AG09319 (cell line): ENCODE data around the gene PAQR7.

Experiments
- DNase-seq: peaks from one replicate; pipeline ENCODE4 v3.0.0-alpha.2; 2010; ENCODE audit warnings: low read depth; ENCODE audit errors: extremely low read depth
- CTCF ChIP-seq: IDR thresholded peaks from 2 replicates; pipeline ENCODE4 v1.5.1; 2011; ENCODE audit warnings: low read depth, mild to moderate bottlenecking, inconsistent platforms, low read length, moderate library complexity

The PAQR7 gene

DNA sequence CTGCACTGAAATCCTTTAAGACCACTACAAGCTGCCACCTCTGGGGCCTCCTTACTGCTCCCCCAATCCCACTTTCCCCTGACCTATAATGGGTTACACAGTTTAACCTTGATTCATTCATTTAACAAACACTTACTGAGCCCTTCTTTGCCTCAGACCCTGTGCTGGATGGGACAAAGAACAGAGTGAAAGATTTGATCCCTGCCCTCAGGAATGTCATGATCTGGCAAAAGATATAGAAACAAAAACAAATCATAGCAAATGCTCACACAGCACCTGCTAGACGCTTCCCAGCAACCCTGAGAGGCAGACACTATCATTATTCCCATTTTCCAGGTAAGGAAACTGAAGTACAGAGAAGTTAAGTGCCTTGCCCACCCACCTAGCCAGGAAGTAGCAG is 9.2 kb downstream of the PAQR7 start:
- TF ChIP-seq CTCF = no peak
- no peak for DNase-seq

- no peak for TF ChIP-seq CTCF
- no peak for DNase-seq
Observed at GRCh38 chr1:25864434-25864833, 11.1 kb downstream of the PAQR7 start.

DNA sequence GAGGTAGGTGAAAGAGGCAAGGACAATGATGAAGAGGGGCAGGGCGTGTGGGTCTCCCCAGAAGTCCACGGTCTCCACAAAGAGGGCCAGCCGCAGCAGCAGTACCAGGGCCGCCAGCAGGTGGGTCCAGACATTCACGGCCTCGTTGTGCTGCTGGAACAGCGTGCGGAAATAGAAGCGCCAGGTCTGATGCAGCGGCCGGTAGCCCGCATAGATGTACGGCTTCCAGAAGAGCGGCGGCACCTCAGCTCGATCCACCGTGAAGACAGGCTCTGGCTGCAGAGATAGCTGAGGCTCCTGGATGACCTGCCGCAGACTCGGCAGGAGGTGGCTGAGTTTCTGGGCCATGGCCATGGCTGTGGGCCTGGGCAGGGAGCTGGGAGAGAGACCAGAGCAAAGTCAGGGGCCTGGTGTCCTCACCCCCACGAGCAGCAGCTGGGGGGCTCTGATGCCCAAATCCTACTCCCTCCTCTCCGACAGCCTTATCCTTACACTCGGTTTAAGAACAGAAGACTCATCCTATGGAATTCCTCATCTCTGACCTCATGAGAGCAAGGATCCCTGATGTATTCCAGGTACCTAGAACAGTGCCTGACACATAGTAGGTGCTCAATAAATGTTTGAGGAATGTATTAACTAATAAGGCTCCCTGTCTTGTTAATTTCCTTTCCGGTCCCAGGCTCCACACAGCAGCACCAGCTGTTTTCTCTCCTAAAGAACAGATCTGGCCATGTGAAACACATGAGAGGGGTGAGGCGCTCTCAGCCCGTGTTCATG is 11.8 kb downstream of the PAQR7 start:
- no peak for TF ChIP-seq CTCF
- DNase-seq = no peak

- TF ChIP-seq CTCF = no peak
Observed at GRCh38 chr1:25862785-25863485, 12.6 kb downstream of the PAQR7 start.

DNA sequence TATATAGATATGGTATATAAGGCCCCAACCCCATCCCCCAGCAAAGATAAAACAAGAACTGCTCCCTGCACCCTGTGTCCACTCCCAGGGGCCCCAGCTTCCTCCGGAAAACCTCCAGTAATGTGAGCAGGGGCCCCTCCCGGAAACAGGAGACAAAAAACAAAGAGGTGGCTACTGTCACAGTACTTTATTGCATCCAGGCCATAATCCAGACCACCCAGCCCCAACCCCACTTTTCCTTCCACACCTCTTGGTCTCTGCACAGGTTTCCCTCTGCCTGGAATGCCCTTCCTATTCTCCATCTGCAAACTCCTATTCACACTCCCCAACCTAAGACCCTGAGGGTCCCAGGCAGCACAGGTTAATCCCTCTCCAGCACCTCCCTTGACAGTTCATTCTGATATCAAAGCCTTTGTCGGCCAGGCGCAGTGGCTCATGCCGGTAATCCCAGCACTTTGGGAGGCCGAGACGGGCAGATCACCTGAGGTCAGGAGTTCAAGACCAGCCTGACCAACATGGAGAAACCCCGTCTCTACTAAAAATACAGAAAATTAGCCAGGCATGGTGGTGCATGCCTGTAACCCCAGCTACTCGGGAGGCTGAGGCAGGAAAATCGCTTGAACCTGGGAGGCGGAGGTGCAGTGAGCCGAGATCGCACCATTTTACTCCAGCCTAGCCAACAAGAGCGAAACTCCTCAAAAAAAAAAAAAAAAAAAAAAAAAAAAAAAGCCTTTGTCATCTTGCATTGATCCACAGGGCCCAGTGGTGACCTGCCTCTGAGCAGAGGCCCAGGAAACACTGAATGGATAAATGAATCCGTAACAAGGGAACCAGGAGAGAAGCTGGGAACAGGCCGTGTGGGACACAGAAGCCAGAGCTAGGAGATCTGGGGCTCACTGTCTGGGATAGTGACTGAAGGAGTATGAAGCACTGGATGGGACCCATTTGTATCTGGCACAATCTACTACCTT is 13.9 kb downstream of the PAQR7 start:
- no peak for DNase-seq
- no peak for TF ChIP-seq CTCF

More at GRCh38 chr1:25862785-25863485, 12.6 kb downstream of the PAQR7 start:
- no peak for DNase-seq

DNA sequence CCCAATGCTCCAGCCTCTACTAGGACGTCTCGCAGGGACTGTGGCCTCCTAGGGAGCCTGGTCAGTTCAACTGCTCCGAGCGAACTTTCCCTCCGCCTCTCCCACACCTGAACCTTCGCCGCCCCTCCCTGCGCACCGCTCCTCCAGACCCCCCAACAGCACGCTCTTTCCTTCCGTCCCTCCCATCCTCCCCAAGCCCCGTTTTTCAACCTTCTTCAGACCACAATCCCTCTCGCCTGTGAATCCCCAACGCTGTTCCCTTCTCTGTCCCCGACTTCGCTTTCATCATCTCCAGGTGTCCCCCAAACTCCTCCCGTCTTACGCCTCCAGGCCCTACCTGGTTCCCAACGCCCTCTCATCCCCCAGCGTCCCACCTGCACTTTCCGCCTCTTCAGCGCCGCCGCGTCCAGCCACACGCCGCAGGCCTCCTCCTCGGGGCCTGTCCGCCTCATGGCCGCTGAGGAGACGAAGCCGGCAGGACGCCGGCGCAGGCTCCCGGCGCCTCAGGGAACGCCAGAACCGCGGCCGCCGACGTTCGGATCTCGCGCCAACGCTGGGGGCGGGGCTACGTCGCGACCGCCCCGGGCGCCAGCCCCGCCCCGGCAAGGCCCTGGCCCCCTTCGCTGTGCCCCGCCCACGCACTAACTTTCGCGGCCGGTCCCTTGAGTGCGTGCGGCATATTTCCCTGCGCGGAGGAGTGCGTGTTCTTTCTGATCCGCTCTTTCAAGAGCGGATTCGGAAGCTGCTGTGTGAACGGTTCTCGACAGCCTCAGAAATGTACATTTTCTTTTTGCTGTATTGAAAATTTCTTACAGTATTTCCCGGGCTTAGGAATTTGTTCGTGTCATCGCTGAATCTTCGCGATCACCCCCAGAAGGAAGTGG is 16.4 kb downstream of the PAQR7 start, which contains the start of gene AUNIP:
Gene AUNIP, minus strand, starts transcription at position 552 of the 884 bp plus-strand sequence. Its CDS starts 100 bp downstream, at position 452.
- peak; percentile 61 for DNase-seq
- no peak for TF ChIP-seq CTCF
